HG03442 (cell line): ENCODE measurements around the gene RABL2B.
"Not testable (repeated sequence)": the region's sequence is repeated elsewhere in the genome, so short reads cannot be mapped to it uniquely, and the experiment has no call there.

Experiments
- ATAC-seq: cut with Tn5 transposase; IDR thresholded peaks from one replicate; pipeline ENCODE4 v1.9.1; 2021; ENCODE audit warnings: mild to moderate bottlenecking, moderate library complexity; ENCODE audit not compliant: unreplicated experiment

Gene RABL2B

DNA sequence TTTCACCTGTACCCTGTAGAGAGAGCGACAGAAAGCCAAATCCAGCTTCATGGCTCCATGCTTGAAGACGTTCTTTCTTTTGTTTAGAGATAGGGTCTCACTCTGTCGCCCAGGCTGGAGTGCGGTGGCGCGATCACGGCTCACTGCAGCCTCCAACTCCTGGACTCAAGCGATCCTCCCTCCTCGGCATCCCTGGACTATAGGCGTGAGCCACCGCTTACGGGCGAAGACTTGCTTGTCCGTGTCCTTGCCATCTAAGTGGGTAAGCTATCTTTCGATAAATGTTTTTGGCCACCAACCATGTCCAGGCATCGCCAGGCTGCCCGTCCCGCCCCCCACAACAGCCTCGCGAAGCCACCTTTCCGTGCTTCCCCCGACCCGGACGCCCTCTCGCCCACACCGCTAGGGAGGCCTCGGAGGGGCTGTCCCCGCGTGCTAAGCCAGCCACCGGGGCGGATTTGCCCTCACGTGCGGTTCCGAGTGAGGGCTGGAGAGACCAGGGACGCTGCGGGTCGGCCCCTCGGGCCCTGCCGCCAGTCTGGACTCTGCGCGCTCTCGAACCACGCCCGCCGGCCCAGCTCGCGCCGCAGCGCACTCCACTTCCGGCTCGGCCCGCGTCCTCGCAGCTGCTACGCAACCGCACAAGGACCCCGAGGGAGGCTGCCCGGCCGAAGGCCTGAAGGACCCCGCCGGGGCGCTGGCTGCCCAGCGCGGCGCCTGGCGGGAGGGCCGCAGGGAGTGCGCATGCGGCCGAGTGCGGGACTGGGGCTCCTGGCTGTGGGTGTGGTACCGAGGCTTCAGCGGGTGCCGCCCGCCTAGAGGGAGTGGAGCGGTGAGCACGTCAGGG lies at the start of gene RABL2B:
Gene RABL2B, minus strand, starts transcription at position 604 of the 847 bp plus-strand sequence. CDS start 1,342 bp downstream, outside the sequence.
- peak; percentile 90 for ATAC-seq

DNA sequence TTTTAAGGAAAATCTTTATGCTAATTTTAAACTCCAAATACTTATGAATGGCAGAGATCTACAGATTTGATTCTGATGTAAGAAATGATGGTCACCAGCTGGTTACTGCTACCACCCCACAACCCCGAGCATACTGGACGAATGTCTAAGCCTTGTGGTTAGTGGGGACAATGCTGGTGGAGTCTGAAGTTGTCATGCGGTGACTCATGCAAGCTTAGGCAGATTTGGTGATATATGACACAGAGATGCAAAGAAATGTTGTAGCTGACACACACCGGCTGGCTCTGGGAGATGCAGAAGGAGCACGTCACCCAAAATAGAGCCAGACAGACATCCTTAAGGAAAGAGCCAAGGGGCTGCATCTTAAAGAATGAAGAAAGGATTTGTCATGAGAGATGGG lies 3.5 kb upstream of the RABL2B start:
- not testable (repeated sequence) for ATAC-seq

DNA sequence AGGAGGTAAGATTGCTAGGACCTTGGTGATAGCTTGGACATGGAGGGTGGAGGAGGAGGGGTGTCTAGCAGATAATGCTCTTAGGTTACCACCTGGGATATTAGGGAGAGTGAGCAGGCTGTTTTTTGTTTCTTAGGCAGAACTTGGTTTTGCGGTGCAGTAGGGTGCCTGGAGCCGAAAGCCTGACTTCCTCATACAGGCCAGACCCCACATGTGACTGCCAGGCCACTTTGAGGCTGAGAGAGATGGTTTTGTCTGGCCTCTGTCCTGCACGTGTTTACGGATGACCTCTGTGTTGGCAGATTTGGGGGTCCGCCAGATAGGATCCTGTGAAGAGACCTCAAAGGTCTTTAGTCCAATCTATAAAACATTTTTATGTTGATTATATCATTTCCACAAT lies 1.9 kb upstream of the RABL2B start:
- not testable (repeated sequence) for ATAC-seq

DNA sequence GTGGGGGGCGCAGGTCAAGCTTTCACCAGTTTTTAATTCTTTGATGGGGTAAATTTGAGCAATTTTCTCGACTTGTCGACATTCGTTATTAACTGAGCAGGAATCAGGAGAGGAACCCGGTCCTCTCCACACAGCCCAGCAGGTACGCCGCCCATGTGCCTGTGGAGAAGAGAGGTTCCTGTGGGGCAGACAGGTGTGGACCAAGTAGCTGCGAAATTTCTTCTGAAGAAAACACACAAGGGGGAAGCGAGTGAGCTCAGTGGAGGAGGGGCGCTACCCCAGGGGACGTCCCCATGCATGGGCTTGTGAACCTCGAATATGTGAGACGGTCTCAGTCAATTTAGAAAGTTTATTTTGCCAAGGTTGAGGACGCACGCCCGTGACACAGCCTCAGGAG lies 442 bp upstream of the RABL2B start:
- ATAC-seq, result peak; percentile 13

DNA sequence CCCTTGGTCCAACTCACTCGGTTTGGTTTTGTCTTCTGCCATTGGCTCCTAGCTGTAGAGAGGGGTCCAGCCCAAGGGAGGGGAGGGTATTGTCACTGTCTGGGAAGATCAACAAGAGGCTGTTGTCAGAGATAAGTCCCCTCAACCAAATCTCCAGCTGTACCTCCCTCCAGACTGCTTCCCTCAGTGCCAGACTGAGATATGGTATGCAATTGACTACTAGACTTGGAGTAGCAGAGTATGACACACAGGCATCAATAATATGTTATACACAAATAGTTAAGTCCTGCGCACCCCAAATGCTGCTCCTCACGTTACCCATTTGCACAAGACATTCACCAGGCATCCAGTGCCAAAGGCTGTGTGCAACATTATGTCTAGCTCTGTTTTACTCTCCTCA lies 1.2 kb downstream of the RABL2B start:
- not testable (repeated sequence) for ATAC-seq

DNA sequence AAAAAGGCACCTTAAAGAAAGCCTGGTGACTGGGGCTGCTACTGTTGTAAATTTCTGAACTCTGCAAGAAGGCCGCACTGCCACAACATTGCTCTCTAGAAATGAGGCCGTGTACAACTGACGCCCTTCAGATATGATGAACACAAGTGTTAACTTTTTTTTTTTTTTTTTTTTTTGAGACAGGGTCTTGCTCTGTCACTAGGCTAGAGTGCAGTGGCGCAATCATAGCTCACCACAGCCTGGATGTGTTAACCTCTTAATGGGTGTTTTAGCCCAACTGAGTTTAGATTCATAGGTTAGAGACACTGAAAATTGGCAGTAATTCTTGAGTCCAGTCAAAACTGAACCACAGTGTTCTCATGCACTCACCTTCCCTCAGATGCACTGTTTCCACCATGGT lies 3.2 kb downstream of the RABL2B start:
- not testable (repeated sequence) for ATAC-seq

GRCh38 chr22:50777631-50778030 lies 5.8 kb downstream of the RABL2B start:
- ATAC-seq, result not testable (repeated sequence)

DNA sequence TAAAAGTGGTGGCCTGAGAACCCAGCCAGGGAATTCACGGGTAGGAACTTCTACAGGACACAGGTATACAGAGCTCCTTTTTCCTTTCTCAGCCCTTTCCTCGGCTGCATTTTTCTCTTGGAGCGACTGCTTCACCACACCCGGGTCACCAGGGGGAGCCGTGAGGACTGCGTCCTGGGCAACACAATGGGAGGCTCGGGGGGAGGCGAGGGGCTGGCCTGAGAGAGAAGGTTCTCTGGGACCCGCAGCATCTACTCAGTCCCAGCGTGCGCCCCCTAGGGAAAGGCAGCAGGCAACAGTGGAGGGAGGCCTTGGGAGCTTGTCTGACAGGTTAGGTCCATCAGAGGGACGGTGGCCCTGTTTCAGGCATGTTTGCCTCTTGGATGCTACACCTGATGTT lies 8.3 kb downstream of the RABL2B start:
- ATAC-seq, result not testable (repeated sequence)

DNA sequence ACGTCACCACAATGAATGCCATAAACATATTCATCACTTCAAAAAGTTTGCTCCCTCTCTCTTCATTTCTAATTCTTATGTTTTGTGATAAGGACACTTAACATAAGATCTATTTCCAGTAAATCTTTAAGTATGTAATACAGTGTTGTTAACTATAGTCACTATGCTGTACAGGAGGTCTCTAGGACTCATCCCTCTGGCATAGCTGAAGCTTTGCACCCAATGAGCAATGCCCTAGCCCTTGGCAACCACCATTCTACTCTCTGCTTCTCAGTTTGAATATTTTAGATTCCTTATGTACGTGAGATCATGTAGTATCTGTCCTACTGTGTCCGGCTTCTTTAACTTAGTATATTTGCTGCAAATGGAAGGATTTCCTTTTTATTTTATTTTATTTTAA lies 19.1 kb downstream of the RABL2B start:
- not testable (repeated sequence) for ATAC-seq

GRCh38 chr22:50761829-50762228 lies 21.6 kb downstream of the RABL2B start:
- not testable (repeated sequence) for ATAC-seq

- not testable (repeated sequence) for ATAC-seq
Measured at GRCh38 chr22:50759597-50760341, 23.7 kb downstream of the RABL2B start.

GRCh38 chr22:50756949-50757491 lies 26.4 kb downstream of the RABL2B start:
- ATAC-seq, result not testable (repeated sequence)

GRCh38 chr22:50756406-50756805 lies 27.0 kb downstream of the RABL2B start:
- not testable (repeated sequence) for ATAC-seq

- ATAC-seq, result not testable (repeated sequence)
Measured at GRCh38 chr22:50755251-50755650, 28.2 kb downstream of the RABL2B start.

DNA sequence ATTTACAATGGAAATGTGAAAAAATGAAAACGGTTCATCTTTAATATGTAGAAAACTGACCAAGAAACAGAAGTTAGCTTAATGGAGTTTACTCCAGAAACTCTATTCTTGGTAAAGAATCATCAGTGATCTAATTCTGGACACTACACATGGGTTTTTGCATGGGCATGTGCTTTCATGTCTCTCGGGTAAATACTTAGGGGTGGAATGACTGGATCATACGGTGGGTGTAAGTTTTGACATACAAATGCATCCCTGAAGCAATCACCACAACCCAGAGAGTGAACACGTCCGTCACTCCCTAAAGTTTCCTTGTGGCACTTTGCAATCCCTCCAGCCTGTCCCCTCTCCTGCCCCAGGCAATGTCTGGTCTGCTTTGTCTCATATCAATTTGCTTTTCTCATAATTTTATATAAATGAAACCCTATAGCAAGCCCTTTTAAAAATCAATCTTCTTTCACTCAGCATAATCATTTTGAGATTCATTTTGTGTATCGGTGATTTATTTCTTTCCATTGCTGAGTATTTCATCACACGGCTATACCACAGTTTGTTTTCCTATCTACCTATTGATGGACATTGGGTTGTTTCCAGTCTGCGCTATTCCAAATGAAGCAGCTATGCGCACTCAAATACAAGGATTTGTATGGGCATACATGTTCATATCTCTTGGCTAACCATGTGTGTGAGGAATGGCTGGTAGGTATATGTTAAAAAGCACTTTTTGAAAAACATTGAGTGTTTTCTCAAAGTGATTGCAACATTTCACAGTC lies 33.9 kb downstream of the RABL2B start:
- ATAC-seq, result not testable (repeated sequence)

DNA sequence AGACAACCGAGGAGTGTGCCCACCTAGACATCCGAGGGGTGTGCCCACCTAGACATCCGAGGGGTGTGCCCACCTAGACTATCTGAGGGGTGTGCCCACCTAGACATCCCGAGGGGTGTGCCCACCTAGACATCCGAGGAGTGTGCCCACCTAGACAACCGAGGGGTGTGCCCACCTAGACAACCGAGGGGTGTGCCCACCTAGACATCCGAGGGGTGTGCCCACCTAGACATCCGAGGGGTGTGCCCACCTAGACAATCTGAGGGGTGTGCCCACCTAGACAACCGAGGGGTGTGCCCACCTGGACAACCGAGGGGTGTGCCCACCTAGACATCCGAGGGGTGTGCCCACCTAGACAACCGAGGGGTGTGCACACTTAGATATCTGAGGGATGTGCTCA lies 34.8 kb downstream of the RABL2B start:
- ATAC-seq, result not testable (repeated sequence)

GRCh38 chr22:50747521-50747920 lies 35.9 kb downstream of the RABL2B start:
- ATAC-seq, result not testable (repeated sequence)

DNA sequence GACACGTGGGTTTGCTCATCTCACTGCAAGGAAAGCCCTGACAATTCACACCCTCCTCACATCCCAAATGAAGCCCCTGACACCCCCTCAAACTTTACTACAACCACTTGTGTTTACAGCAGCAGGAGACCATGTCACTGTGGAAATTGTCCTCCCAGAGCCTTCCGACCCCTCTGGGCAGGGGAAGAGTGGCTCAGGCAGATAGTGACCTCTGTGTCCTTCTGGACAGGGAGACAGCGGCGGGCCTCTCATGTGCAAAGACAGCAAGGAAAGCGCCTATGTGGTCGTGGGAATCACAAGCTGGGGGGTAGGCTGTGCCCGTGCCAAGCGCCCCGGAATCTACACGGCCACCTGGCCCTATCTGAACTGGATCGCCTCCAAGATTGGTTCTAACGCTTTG lies 39.0 kb downstream of the RABL2B start:
- ATAC-seq, result not testable (repeated sequence)

- ATAC-seq, result not testable (repeated sequence)
Measured at GRCh38 chr22:50740714-50741113, 42.7 kb downstream of the RABL2B start.

DNA sequence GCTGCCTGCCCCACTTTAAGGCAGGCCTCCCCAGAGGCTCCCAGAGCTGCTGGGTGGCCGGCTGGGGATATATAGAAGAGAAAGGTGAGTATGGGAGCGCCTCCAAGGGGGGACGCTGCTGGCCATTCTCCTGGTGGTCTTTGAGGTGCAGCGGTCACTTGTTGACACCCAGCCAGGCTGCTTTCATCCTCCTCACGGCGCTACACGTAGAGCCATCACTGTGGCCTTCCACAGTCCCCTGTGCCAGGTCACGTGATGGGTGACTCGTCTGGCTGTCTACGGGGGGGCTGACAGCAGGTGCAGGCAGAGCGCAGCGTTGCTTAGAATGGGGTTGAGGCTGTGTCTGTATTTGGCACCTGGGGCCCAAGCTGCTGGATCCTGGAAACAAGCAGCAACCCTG lies 43.5 kb downstream of the RABL2B start:
- ATAC-seq, result no peak

GRCh38 chr22:50739279-50739691 lies 44.2 kb downstream of the RABL2B start:
- no peak for ATAC-seq
